ENCODE data around the gene CD34. TPM values are rescaled to one million over a fixed set of nuclear protein-coding genes. Genes with fewer than 3 reads are reported as not detected.

Gene CD34
- total RNA-seq, 4 donors from 2014 or later, result 39.2 to 135 (median 81.2) TPM

GRCh38 chr1:207893737-207894582 lies 17.0 kb downstream of the CD34 start:
- no peak for TF ChIP-seq CTCF (IDR thresholded peaks at IDR 0.05)
- no peak for TF ChIP-seq POLR2A (IDR thresholded peaks at IDR 0.05)
- Histone ChIP-seq H3K36me3 (no peaks in the 10 kb centered on the region), H3K9me3 (no peaks in the 10 kb centered on the region), H3K27ac (peak overlapping the region; percentile 25 to 85), H3K27me3 (no peaks in the 10 kb centered on the region), H3K4me1 (peaks cover 0 to 3% of the 10 kb centered on the region in 2 donors), H3K4me3 (no peak overlapping the region)
- intact Hi-C loops (cut with DNase I; ENCODE audit: low total_unique reads), result no loop called here
- no peak for DNase-seq

GRCh38 chr1:207892764-207893163 lies 18.2 kb downstream of the CD34 start:
- H3K4me1 ChIP-seq, result peaks cover 0 to 3% of the 10 kb centered on the region in 2 donors
- TF ChIP-seq POLR2A (IDR thresholded peaks at IDR 0.05) (no peak), CTCF (IDR thresholded peaks at IDR 0.05) (no peak)
- H3K27ac ChIP-seq, result peak overlapping the region; percentile 25 to 85
- no peaks in the 10 kb centered on the region for H3K36me3 ChIP-seq
- no peak for DNase-seq
- no peaks in the 10 kb centered on the region for H3K9me3 ChIP-seq
- no peak overlapping the region for H3K4me3 ChIP-seq
- intact Hi-C loops (cut with DNase I; ENCODE audit: low total_unique reads), result no loop called here
- H3K27me3 ChIP-seq, result no peaks in the 10 kb centered on the region

GRCh38 chr1:207891148-207891547 lies 19.8 kb downstream of the CD34 start:
- intact Hi-C loops (cut with DNase I; ENCODE audit: low total_unique reads), result no loop called here
- H3K9me3 ChIP-seq, result no peaks in the 10 kb centered on the region

GRCh38 chr1:207890136-207890738 lies 20.7 kb downstream of the CD34 start:
- H3K4me1 ChIP-seq, result peaks cover 0 to 3% of the 10 kb centered on the region in 2 donors
- TF ChIP-seq CTCF (IDR thresholded peaks at IDR 0.05), result no peak
- peak in 1 of 2 donors; percentile 8 for TF ChIP-seq POLR2A (IDR thresholded peaks at IDR 0.05)
- H3K36me3 ChIP-seq, result no peaks in the 10 kb centered on the region
- H3K9me3 ChIP-seq, result no peaks in the 10 kb centered on the region
- intact Hi-C loops (cut with DNase I; ENCODE audit: low total_unique reads), result no loop called here
- no peaks in the 10 kb centered on the region for H3K27me3 ChIP-seq
- H3K27ac ChIP-seq, result peak overlapping the region; percentile 79 to 85
- peak; percentile 73 to 83 for DNase-seq
- H3K4me3 ChIP-seq, result no peak overlapping the region

More at GRCh38 chr1:207891148-207891547, 19.8 kb downstream of the CD34 start:
- Histone ChIP-seq H3K27ac (peak overlapping the region; percentile 79 to 85), H3K27me3 (no peaks in the 10 kb centered on the region), H3K4me1 (peaks cover 0 to 3% of the 10 kb centered on the region in 2 donors), H3K36me3 (no peaks in the 10 kb centered on the region), H3K4me3 (no peak overlapping the region)
- DNase-seq, result no peak
- no peak for TF ChIP-seq CTCF (IDR thresholded peaks at IDR 0.05)
- no peak for TF ChIP-seq POLR2A (IDR thresholded peaks at IDR 0.05)

GRCh38 chr1:207888652-207889051 lies 22.3 kb downstream of the CD34 start:
- H3K4me1 ChIP-seq, result peaks cover 0 to 3% of the 10 kb centered on the region in 2 donors

More at GRCh38 chr1:207888652-207889051, 22.3 kb downstream of the CD34 start:
- Histone ChIP-seq H3K9me3 (no peaks in the 10 kb centered on the region), H3K36me3 (no peaks in the 10 kb centered on the region), H3K4me3 (no peak overlapping the region), H3K27me3 (no peaks in the 10 kb centered on the region), H3K27ac (peak overlapping the region; percentile 79 to 85)
- TF ChIP-seq CTCF (IDR thresholded peaks at IDR 0.05) (no peak), POLR2A (IDR thresholded peaks at IDR 0.05) (no peak)
- no peak for DNase-seq
- intact Hi-C loops (cut with DNase I; ENCODE audit: low total_unique reads), result no loop called here

Measured in uterus (tissue), 4 donors.